GM12875 (cell line): Measurements from ENCODE around the gene BABAM1.

Source experiments
- H3K4me3 ChIP-seq: one replicate; pipeline ENCODE4 v1.5.1; 2011; ENCODE audit warnings: low read depth, low read length, control low read depth
- TF ChIP-seq, protein P1 (sequence below): IDR thresholded peaks from 2 replicates; pipeline ENCODE4 v1.5.1; 2011; ENCODE audit warnings: low read depth, mild to moderate bottlenecking, control low read depth, inconsistent platforms, low read length, moderate library complexity, borderline replicate concordance; ENCODE audit not compliant: insufficient read depth

BABAM1 gene

GRCh38 chr19:17237747-17238706 is 29.2 kb upstream of the BABAM1 start:
- no peak overlapping the region for H3K4me3 ChIP-seq
- TF ChIP-seq, protein P1, sequence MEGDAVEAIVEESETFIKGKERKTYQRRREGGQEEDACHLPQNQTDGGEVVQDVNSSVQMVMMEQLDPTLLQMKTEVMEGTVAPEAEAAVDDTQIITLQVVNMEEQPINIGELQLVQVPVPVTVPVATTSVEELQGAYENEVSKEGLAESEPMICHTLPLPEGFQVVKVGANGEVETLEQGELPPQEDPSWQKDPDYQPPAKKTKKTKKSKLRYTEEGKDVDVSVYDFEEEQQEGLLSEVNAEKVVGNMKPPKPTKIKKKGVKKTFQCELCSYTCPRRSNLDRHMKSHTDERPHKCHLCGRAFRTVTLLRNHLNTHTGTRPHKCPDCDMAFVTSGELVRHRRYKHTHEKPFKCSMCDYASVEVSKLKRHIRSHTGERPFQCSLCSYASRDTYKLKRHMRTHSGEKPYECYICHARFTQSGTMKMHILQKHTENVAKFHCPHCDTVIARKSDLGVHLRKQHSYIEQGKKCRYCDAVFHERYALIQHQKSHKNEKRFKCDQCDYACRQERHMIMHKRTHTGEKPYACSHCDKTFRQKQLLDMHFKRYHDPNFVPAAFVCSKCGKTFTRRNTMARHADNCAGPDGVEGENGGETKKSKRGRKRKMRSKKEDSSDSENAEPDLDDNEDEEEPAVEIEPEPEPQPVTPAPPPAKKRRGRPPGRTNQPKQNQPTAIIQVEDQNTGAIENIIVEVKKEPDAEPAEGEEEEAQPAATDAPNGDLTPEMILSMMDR = no peak

- no peak overlapping the region for H3K4me3 ChIP-seq
- TF ChIP-seq, protein P1 = no peak
Measured at GRCh38 chr19:17240062-17240752, 27.0 kb upstream of the BABAM1 start.

- TF ChIP-seq, protein P1 = no peak
- no peak overlapping the region for H3K4me3 ChIP-seq
Measured at GRCh38 chr19:17240826-17241399, 26.3 kb upstream of the BABAM1 start.

GRCh38 chr19:17242431-17243208 is 24.6 kb upstream of the BABAM1 start:
- TF ChIP-seq, protein P1 = no peak
- no peak overlapping the region for H3K4me3 ChIP-seq

GRCh38 chr19:17243211-17243829 is 23.9 kb upstream of the BABAM1 start:
- no peak overlapping the region for H3K4me3 ChIP-seq
- TF ChIP-seq, protein P1 = no peak
